Middle frontal gyrus (tissue), 1 donor: Measurements from ENCODE around the gene MIOX.

Experiments
- DNase-seq: peaks from one replicate; pipeline ENCODE4 v3.0.0-alpha.2; 2015; ENCODE audit warnings: low spot score; ENCODE audit errors: extremely low spot score

MIOX gene

GRCh38 chr22:50473088-50473487, 13.6 kb upstream of the MIOX start:
- DNase-seq: no peak

- no peak for DNase-seq
Measured at GRCh38 chr22:50473855-50474671, 12.6 kb upstream of the MIOX start.

- DNase-seq: peak; percentile 87
Measured at GRCh38 chr22:50474710-50475651, 11.7 kb upstream of the MIOX start, which contains the start of gene SBF1. TSS of gene SBF1 (minus strand) at chr22:50475035. CDS start at chr22:50474840, 195 bp downstream.

- no peak for DNase-seq
Measured at GRCh38 chr22:50475652-50476002, 11.0 kb upstream of the MIOX start.

- no peak for DNase-seq
Measured at GRCh38 chr22:50476868-50477267, 9.8 kb upstream of the MIOX start.

GRCh38 chr22:50477923-50478322, 8.7 kb upstream of the MIOX start:
- no peak for DNase-seq

GRCh38 chr22:50479721-50480120, 6.9 kb upstream of the MIOX start:
- DNase-seq: no peak

GRCh38 chr22:50481045-50481439, 5.6 kb upstream of the MIOX start:
- no peak for DNase-seq

- DNase-seq: no peak
Measured at GRCh38 chr22:50481440-50482106, 5.1 kb upstream of the MIOX start, which contains the start of gene ADM2. TSS of gene ADM2 (plus strand) at chr22:50481543. CDS start at chr22:50481848, 305 bp downstream.

GRCh38 chr22:50482107-50483074, 4.3 kb upstream of the MIOX start:
- DNase-seq: no peak

GRCh38 chr22:50483106-50483505, 3.6 kb upstream of the MIOX start:
- no peak for DNase-seq

GRCh38 chr22:50483556-50483955, 3.1 kb upstream of the MIOX start:
- DNase-seq: no peak

GRCh38 chr22:50483977-50484853, 2.4 kb upstream of the MIOX start:
- no peak for DNase-seq

- no peak for DNase-seq
Measured at GRCh38 chr22:50485221-50486131, 1.2 kb upstream of the MIOX start.

GRCh38 chr22:50487290-50488005, 789 bp downstream of the MIOX start:
- no peak for DNase-seq

GRCh38 chr22:50488006-50488677, 1.5 kb downstream of the MIOX start:
- DNase-seq: no peak

- no peak for DNase-seq
Measured at GRCh38 chr22:50488886-50489285, 2.2 kb downstream of the MIOX start.
